Activated CD4-positive, alpha-beta T cell treated with anti-CD3 and anti-CD28 coated beads, Interleukin-2, amount 50 U/mL, for 4 hours (primary cell): ENCODE results near the gene STK11.
"Not testable (repeated sequence)": the region's sequence is repeated elsewhere in the genome, so short reads cannot be mapped to it uniquely, and the experiment has no call there.

Experiments used
- DNase-seq, 2 experiments: peaks; one replicate each; pipeline ENCODE4 v3.0.0-alpha.2; 2020

The STK11 gene

DNA sequence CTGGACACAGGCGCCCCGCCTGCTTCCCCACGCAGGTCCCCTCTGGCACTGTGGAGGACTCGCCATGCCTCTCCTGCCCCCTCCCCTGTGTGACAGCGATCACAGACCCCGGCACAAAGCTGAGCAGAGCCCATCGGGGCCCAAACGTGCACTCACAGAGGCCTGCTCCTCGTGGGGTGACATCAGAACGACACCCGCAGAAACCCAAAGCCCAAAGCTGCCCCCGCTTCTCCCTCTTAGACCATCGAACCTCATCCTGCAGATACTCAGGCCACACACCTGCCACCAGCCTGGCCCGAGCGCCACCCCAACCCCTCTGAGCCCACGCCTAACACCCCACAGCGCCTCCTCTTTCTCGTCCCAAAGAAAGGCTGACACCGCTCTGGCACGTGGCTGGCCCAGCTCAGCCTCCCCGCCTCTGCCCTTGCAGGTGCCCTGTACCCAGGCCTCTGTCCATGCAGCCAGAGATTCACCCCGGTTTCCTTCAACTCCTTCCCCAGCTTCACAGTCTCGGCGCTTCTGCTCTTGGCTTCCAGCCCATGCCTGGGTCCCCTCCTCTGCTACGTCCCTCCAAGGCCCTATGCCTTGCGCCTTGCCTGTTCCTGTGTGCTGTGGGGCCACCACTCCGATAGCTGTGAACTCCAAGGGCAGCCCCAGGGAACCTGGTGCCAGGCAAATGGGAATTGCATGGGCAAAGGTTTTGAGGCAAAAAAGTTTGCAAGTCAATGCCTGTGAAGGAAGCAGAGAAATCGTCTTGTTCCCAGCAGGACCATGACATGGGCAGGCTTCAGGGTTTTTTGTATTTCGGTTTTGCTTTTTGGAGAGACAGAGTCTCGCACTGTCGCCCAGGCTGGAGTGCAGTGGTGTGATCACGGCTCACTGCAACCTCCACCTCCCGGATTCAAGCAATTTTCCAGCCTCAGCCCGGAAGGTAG is 33.1 kb downstream of the STK11 start:
- no peak for DNase-seq

GRCh38 chr19:1239420-1239795 is 33.8 kb downstream of the STK11 start:
- DNase-seq = no peak

DNA sequence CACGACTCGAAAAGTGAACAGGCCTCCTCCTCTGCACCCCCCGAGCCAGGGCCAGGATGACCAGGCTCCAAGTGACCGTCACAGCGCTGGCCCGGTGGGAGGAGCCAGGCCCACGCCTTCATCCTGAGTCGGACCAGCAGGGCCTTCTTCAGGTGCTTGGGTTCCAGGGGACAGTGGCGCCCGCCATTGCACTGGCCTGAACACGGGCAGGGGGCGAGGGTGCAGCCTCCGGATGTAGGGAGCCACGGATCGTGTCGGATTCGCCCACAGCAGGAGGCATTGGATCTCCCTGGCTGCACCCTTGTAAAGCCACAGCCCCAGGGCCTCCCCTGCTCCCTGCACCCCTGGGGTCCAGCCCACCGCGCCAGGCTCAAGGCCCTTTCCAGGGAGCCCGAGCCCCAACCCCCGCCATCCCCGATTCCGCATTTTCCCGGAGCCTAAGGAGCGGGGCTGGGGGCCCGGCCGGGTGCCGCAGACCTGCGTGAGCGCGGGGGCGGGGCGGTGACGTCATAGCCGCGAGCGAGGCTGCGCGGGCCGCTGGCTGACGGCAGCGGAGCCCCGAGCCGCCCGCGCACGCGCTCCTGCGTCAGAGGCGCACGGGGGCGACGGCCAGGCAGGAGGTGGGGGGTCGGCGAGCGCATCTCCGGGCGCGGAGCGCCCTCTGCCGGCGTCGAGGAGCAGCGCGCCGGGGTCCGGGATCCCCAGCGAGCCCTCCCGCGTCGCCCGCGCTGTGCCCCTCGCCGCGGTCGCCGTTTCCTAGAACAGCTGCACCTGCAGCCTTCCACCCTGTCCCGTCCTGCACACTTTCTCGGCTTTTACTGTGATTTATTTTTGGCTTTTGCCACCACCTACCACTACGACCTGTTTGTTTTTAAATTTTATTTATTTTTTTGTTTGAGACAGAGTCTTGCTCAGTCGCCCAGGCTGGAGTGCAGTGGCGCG is 34.5 kb downstream of the STK11 start:
- peak; percentile 87 to 91 for DNase-seq

DNA sequence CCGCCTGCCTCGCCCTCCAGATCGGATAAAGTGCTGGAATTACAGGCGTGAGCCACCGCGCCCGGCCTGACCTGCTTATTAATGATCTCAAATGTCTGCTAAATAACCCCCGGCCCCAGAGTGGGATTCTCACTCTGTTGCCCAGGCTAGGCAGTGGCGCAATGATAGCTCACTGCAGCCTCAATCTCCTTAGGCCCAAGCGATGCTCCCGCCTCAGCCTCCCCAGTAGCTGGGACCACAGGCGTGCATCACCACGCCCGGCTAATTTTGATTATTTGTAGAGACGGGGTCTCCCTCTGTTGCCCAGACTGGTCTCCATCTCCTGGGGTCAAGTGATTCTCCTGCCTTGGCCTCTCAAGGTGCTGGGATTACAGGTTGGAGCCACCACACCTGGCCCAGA is 35.3 kb downstream of the STK11 start:
- no peak for DNase-seq

- DNase-seq = peak; percentile 84 to 88
Measured at GRCh38 chr19:1241417-1242095, 36.0 kb downstream of the STK11 start, which contains the start of gene ATP5F1D. TSS of gene ATP5F1D (plus strand) at chr19:1241751. CDS start at chr19:1241851, 100 bp downstream.

- DNase-seq = peak; percentile 81 to 83
Measured at GRCh38 chr19:1243768-1244692, 38.5 kb downstream of the STK11 start.

DNA sequence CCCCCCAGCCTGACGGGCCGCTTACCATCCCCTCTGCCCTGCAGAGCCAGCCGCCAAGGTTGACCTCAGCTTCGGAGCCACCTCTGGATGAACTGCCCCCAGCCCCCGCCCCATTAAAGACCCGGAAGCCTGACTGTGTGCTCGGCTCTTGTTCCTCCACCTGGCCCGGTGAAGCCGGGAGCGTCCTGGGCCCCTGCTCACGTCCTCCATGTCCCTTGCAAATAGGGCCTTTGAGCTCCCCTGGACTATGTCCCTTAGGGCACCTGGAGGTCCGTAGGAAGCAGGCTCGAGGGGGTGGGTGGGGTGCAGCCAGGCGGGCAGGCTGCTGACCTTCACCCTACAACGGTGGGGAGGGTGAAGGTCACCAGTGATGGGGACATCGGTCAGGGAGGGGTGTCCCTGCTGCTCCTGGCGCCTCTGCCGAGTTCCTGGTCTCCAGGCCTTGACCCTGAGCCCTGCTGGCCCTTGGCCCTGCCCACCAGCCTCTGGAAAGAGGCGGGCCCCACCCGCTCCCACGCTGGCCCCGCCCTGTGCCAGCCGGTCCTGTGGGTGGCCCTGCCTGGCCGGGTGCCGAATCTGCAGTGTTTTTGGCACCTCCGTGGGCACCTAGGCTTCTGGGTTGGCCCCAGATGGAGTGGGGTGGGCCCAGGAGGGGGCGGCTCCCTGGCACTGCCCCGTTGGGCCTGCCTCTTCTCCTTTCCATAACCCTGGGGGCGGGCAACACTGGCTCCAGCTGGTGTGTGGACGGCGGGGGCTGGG is 39.3 kb downstream of the STK11 start:
- no peak for DNase-seq

- DNase-seq = no peak
Measured at GRCh38 chr19:1245494-1246264, 40.1 kb downstream of the STK11 start.

GRCh38 chr19:1246265-1247087 is 40.9 kb downstream of the STK11 start:
- DNase-seq = not testable (repeated sequence)

- no peak for DNase-seq
Measured at GRCh38 chr19:1247748-1248138, 42.2 kb downstream of the STK11 start.

- peak; percentile 48 to 58 for DNase-seq
Measured at GRCh38 chr19:1248139-1248785, 42.7 kb downstream of the STK11 start, which contains the start of gene MIDN. TSS of gene MIDN (plus strand) at chr19:1248583. CDS start at chr19:1250297, 1,714 bp downstream.

- DNase-seq = peak; percentile 74 to 80
Measured at GRCh38 chr19:1248786-1249297, 43.3 kb downstream of the STK11 start.

DNA sequence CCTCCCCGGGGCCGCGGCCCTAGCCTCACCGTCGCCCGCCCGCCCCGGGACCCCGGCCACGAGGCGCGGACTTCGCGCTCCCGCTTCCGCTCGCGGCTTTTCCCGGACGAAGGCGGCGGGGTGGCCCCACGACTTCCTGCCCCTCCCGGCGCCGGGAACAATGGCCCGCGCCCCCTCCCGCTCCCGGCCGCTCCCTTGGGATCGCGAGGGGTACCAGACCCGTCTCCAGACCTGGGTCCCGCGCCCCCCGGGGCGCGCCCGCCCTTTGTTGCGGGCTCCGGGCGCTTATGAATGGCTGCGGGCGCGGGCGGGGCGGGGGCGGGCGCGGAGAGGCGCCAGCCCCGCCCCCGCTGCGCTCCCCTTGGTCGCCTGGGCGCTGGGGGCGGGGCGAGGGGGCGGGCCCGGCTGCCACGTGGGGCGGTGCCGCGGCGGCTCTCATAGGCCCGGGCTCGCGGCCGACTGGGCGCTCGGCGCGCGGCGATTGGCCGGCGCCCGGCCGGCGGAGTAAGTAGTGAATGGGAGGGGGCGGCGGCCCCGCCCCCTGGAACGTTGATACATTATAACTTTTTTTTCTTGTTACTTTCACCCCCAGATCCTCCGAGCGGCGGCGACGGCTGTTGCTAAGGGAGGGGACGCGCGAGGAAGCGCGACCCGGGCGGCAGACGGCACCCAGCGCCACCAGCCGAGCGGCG is 43.9 kb downstream of the STK11 start:
- peak; percentile 95 to 96 for DNase-seq

- no peak for DNase-seq
Measured at GRCh38 chr19:1249990-1250436, 44.4 kb downstream of the STK11 start.

DNA sequence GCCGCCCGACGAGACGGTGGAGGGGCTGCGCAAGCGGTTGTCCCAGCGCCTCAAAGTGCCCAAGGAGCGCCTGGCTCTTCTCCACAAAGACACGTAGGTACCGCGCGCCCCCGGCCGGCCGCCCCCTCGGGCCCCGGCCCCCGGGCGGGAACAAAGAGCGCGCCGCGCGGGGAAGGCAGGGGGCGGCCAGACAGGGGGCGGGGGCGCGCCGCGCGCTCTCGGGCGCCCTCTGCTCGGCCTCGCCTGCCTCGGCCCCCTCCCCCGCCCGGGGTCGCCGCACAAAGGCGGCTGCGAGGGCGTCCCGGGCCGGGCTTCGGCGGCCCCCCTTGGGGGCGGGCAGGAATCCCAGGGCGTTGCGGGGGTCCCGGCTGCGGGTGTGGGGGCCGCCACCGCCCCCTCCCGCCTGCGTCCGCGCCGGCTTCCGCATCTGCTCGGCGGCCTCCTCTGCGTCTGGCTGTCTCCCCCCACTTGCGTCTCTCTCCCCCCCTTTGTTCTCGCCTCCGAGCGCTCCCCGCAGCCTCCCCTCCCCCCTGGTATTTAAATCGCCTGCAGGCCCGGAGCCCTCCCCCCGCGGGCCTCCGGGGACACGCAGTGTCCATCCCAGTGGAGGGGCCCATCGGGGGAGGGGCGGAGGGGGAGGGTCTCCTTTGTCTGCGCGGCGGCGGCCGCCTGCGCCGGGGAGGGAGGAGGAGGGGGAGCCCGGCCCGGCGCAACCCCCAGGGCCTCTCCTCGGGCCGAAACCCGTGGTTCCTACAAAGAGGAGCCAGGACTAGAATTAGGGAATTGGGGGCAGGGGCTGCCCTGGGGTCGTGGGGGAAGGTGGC is 45.1 kb downstream of the STK11 start:
- DNase-seq = peak in 1 of 2 experiments; percentile 47
